GM11168 (cell line): ENCODE data around the gene PPP2R2D.

Experiments
- in situ Hi-C: fragments of 300-500 bp; cut with MboI; formaldehyde crosslinking; loops from one replicate; pipeline ENCODE4 v1.12.0; 2022; ENCODE audit warnings: low sequenced_read_pairs; ENCODE audit not compliant: unreplicated experiment

The PPP2R2D gene

DNA sequence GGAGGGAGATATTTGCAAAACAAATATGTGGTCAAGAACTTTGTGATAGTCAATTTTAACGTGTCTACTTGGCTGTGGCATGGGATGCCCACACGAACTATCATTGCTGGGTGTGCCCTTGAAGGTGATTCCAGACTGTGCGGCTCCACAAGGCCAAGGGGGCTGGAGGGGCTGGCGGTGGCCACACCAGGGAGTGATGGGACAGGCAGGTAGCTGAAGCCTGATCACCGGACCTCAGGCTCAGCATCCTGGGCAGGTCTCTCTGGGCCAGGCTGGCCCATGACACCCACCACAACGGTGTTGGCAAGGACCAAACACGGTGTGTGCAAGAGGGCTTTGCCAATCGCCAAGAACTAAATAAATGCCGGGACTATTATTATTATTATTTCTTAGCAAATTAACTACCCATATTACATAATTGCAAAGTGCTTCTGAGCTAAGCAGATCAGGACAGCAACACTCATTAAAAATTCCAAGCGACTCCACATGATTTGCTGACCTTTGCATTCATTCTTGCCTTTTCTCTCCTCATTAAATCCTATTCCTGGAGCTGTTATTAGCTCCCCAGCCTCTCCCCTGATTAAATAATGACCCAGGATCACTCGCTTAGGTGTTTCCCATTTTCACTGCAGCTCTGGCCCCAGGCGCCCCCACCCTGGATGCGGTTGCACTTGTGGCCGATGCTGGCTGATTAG is 35.4 kb upstream of the PPP2R2D start:
- in situ Hi-C loops: no loop called here

DNA sequence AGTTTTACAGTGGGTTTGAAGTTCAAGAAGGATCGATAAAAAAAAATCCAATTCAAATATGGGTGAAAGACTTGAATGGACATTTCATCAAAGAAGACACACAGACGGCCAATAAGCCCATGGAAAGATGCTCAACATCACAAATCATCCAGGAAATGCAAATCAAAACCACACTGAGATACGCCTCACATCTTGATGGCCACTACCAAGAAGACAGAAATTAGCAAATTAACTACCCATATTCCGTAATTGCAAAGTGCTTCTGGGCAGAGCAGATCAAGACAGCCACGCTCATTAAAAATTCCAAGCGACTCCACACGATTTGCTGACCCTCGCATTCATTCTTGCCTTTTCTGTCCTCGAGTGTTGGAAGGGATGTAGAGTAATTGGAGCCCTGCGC is 34.1 kb upstream of the PPP2R2D start:
- in situ Hi-C loops: no loop called here

DNA sequence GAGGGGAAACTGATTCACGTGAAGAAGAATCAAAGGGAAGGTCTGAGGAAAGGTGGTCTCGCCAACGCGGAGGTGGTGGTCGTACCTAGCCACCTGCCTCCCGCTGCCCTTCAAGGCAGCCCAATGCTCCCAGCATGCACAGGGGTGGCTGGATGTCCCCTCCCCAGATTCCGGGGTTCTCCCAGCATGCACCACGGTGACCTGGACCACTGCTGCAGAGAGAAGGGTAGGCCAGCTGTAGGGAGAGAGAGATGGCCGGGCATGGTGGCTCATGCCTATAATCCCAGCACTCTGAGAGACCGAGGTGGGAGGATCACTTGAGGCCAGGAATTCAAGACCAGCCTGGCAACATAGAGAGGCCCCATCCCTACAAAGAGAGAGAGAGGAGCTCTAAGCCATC is 32.4 kb upstream of the PPP2R2D start:
- in situ Hi-C loops: no loop called here

DNA sequence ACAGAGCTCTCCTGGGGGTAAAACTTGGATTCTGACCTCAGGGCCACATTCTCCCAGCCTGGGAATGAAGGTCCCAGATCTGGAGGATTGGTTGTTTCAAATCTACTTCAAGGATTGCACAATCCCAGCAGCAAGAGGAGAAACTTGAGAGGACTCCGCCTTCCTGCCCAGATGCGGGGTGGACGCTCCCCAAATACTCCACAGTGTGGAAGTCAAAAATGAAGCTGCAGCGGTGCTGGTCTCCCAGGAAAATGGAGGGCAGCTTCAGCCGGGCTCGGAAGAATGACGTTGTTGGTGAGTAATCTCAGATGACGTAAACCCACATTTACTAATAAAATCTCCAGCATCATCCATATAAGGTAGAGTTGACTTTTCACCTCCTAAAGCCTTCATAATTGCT is 31.5 kb upstream of the PPP2R2D start:
- in situ Hi-C loops: no loop called here

DNA sequence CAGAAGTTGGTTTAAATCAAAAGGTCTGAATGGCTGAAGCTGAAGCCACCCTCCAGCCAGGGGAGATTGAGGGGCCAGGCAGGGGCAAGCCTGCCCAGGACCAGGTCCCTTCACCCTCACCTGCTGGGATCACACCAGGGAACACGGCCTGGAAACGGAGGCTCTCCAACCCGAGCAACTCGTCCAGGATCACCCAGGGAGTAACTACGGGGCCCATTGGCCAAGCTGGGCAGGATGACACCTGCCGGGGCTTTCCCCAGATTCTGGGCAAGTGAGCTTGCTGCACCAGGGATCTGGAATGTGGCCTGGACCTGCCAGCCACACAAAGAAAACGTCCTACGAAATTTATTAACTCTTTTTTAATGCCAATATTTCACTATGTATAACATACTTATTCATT is 30.4 kb upstream of the PPP2R2D start:
- in situ Hi-C loops: no loop called here

DNA sequence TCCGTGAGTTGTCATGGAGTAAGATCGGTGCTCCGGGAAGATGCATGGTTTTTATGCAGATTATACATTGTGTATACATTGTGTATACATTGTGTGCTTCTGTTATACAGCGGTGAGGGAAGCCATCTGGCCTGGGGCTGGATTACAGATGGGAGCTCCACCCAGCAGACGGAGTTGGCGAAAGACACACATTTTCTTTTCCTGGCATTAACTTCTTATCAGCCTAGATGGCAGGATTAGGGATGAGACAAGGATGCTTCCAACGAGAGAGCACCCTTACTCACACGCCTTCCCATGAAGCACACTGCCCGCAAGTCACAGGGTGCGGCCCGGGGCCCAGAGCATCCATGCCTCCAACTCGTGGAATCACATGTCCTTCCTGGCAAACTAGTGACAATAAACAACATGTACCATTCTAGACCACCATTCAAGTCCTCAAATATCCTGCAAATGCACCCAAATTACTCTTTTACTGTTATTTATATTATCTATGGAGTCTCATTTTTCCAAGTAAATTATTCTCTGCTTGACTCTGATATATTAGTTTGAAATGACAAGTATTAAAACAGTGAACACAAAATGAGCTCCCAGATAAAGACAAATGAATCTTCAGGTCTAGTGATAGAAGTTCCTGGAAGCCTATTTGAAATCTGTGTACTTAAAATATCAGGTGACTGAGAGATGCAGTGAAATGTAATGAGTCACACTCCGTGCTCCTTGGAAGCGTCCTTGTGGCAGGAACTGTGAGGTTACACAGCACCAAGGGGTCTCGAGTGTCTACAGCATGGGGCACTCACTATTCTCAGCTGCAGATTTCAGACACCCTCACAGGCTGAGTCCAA is 29.8 kb upstream of the PPP2R2D start:
- in situ Hi-C loops: no loop called here

DNA sequence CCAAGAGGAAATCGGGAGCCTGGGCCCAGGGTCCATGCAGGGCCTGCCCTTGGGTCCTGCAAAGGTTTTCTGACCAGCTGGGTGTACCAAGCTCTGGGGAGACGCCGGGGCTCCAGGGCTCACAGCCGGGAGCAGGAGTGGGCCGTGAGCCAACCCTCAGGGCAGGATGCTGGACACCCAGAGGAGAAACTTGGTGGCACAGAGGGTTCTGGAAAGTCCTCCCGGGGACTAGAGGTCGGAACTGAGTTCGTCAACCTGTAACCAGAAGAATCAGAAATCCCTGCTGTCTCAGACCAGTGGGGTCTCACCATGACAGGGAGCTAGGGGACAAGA is 29.2 kb upstream of the PPP2R2D start:
- in situ Hi-C loops: no loop called here

DNA sequence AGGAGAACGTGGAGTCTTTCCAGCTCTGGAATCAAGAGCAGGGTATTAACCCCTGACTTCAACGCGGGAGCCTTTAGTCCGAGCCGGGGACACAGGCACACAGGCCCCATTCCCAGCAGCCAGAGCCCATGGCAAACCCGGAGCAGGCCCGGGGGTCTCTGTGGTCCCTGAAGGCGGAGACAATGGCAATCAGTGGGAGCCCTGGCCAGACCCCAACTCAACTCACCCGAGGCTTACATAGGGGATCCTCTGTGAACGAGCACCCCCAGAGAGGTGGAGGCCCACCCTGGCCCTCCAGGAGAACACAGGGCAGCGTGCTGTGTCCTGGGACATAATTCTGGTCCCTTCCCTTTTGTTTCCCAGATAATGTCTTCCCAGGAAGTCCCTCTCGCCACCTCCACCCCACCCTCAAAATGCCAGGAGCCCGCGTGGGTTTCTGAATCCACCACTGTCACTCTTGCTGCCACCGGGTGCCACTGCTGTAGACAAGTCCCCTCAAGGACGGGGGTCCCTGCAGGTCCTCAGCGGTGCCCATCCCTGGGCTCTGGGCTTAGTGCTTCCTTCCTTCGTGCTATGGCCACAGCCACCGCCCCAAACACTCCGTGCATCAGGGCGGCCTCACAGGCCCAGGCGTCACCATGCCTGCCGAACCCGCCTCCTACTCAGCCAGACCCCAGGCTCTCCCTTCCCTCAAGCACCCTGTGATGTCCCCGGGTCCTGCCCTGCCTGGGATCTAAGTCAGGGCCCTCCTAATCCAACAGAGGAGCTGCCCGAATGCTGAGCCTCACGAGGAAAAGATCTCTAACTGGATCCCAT is 28.6 kb upstream of the PPP2R2D start:
- in situ Hi-C loops: no loop called here

DNA sequence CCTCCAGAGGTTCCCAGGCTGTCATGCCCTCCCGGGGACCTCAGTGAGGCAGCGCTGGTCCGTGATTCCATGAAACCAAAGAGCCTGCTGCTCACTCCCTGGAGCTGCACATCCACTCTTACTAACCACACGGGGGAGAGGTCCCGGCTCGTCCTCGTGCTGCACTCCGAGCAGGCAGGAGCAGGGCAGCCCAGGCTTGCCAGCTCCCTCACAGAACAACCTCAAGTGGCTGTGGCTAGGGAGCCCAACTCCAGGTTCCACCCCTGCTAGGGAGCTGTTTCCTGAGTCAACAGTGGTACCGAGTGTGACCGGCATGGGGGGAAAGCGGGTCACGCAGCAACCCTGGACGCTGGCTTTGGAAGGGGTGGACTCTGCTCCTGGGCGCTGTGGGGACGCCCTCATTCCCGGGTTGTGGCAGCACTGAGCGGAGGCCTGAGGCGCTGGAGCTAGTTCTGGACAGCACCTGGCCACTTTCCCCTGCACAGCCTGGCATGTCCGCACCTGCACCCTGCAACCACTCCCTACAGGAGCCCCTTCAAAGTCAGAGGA is 27.9 kb upstream of the PPP2R2D start:
- in situ Hi-C loops: no loop called here

DNA sequence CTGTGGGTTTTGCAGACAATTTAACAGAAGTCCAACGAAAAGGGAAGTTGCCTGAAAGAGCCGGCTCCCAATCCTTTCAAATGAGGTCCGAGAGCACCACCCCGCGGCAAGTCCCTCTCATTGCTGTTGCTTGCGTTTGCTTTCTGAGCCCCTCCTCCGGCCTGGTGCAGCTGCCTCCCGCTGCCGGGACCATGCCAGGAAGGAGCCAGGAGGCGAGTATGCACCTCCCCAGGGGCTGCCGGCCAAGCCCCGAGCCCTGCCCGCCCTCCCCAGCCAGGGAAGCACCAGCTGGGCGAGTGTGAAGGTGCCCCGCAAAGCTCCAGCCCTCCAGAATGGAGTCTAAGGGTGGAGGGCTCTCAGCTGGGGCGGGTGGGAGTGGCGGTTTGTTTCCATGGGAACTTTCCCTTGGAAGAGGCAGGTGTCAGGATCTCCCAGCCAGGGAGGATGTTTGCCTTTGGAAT is 25.8 kb upstream of the PPP2R2D start:
- in situ Hi-C loops: loop anchor here (5.0 to 25.0 kb wide), 2 partner anchors 147 to 1688 kb away; no protein-coding TSS in a partner anchor

DNA sequence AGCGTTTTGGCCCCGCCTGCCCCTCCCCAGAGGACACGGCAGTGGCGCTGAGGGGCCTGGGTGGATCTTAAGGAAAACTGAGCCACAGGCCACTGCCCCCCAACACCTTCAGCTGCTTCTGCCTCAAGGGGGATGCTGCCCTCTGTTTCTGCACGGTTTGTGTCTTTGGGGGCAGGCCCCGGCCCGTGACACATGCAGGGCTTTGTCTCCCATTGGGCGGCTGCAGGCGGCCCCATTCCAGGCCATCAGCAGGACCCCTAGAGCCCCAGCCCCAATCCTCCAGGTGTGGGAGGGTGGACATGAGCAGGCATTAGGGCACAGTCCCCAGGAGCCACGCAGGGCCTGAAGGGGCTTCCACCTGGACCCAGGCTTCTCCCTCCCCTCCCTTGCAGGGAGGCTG is 25.3 kb upstream of the PPP2R2D start:
- in situ Hi-C loops: loop anchor here (5.0 to 25.0 kb wide), 2 partner anchors 147 to 1688 kb away; no protein-coding TSS in a partner anchor

DNA sequence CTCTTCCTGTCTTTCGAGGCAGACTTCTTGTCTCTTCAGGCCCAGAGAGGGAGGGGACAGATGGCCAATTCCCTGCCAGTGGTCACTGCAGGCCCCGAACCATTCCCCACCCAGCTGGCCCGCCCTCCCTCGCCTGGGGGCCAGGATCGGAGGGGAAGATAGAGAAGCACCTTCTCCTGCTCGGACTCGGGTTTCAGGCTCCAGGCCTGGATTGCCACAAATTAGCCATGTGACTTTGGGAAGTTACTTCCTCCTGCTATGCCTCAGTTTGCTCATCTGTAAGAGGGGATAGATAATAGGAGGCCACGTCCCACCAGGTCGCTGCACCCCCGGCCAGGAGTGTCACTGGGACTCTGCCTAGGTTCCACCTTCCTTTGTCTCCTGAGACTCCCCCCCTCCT is 24.8 kb upstream of the PPP2R2D start:
- in situ Hi-C loops: loop anchor here (5.0 to 25.0 kb wide), 2 partner anchors 146 to 1689 kb away; no protein-coding TSS in a partner anchor

DNA sequence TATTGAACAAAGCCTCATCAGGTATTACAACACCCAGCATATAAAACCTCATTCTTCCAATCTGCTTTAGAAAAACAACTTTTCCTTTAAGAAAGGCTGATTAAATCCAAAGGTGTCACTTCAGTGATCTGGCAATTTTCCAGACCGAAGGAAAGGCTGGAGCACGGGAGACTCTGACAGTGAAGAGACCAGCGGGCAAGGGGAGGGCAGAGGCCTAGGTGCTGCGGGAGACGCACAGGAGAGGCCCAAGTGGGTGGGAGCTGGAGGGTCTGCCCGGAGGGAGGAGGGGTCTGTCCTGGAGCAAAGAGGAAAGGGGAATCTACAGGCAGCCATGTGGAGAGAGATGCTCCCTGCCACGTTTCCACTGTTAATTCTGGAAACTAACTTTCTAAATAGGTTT is 24.3 kb upstream of the PPP2R2D start:
- in situ Hi-C loops: loop anchor here (5.0 to 25.0 kb wide), 2 partner anchors 146 to 1689 kb away; no protein-coding TSS in a partner anchor

DNA sequence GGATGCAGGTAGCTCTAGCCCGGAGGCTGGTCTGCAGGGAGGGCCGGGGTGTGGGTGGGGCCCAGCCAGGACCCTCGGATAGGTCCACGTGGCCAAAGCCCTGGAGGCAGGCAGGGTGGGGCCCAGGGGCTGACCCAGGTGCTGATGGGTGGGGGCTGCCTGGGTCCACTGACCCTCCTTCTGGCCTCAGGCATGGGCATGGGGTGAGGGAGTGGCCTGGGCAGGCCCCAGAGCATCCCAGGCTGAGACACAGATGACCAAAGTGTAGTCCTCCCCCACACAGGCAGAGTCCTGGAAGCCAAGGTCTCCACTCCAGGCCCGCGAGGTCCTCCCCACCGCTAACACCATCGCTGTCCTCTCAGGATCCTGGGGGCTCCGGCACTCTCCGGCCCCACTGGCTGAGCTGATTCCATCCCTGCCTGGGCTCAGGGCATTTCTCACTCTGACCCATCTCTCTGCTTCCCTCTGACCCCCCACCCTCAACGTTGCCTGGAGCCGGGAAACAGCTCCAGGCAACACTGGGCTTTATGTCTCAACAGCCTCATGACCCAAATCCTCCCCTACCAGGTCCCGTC is 20.7 kb upstream of the PPP2R2D start:
- in situ Hi-C loops: loop anchor here (25.0 kb wide), 1 partner anchor 1693 kb away; no protein-coding TSS in a partner anchor

DNA sequence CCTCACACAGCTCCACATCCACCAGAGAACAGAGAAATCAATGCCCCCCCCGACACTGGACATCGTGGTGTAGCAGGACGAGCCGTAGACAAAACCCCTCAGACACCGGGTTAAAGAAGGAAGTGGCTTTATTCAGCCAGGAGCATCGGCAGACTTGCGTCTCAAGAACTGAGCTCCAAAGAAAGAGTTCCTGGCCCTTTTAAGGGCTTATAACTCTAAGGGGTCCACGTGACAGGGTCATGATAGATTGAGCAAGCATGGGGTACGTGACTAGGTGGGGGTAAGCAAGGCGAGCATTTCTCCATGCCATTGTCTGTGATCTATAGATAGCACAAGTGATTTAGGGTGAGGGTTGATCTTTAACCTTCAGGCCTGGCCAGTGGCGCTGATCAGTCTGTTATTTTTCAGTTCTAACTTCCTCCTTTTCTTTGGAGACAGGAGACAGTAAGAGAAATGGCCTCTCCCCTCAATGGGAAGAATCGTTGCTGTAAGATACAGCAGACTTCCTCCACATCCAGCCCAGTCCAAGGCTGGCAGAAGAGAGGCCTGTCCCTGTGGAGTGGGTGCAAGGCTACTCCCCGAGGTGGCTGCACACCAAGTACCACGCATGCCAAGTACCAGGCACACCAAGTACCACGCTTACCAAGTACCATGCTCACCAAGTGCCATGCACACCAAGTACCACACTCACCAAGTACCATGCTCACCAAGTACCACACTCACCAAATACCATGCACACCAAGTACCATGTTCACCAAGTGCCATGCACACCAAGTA is 19.5 kb upstream of the PPP2R2D start:
- in situ Hi-C loops: loop anchor here (25.0 kb wide), 1 partner anchor 1694 kb away; no protein-coding TSS in a partner anchor

DNA sequence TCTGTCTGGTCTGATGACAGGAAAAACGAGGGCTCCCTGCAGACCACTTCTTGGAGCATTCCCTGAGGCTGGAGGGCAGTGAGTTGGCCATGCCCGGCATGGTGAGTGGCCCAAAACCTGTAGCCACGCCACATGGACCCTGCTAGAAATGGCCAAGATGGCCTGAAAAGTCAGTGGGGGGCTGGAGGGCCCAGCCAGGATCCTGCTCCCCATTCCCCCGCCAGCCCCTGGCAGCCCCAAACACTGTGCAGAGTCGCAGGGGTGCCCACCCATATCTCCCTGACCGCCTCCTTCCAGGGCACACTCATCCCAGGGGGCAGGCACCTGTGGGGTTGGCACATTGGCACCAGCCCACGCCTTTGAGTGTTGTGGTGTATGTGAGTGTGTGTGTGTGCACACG is 18.7 kb upstream of the PPP2R2D start:
- in situ Hi-C loops: loop anchor here (25.0 kb wide), 1 partner anchor 1695 kb away; no protein-coding TSS in a partner anchor

DNA sequence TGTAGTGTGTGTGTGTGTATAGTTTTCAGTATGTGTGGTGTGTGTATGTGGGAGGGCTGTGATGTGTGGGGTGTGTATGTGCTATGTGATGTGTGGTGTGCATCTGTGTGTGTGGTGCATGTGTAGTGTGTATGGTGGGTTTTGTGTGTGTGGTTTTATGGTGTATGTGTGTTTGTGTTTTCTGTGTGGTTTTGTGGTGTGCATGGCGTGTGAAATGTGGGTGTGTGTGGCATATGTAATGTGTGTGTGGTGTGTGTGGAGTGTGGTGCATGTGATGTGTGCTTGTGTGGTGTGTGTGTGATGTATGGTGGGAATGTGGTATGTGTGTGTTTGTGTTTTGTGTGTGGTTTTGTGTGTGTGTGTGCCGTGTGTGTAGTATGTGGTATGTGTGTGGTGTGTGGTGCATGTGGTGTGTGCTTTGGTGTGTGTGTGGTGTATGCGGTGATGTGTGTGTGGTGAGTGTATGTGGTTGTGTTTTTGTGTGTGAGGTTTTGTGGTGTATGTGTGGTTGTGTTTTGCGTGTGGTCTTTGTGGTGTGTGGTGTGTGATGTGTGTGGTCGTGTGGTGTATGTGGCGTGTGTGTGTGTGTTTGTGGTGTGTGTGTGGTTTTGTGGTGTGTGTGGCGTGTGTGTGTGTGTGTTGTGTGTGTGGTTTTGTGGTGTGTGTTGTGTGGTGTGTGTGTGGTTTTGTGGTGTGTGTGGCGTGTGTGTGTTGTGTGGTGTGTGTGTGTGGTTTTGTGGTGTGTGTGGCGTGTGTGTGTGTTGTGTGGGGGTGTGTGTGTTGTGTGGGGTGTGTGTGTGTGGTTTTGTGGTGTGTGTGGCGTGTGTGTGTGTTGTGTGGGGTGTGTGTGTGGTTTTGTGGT is 18.0 kb upstream of the PPP2R2D start:
- in situ Hi-C loops: loop anchor here (25.0 kb wide), 1 partner anchor 1696 kb away; no protein-coding TSS in a partner anchor
